ENCODE results near the gene ZNF710. TPM values are rescaled to one million over a fixed set of nuclear protein-coding genes. Genes with fewer than 3 reads are reported as not detected.

The ZNF710 gene
- total RNA-seq, 1 donor from 2014 or later, result 7.8 TPM

- no peak for DNase-seq (ENCODE audit: low read depth)
Observed at GRCh38 chr15:90018216-90018831, 17.2 kb downstream of the ZNF710 start.

GRCh38 chr15:90019611-90020010, 18.5 kb downstream of the ZNF710 start:
- DNase-seq (ENCODE audit: low read depth), result no peak

GRCh38 chr15:90020021-90020735, 19.1 kb downstream of the ZNF710 start:
- no peak for DNase-seq (ENCODE audit: low read depth)

GRCh38 chr15:90020936-90021507, 19.9 kb downstream of the ZNF710 start:
- no peak for DNase-seq (ENCODE audit: low read depth)

GRCh38 chr15:90022345-90022744, 21.2 kb downstream of the ZNF710 start:
- no peak for DNase-seq (ENCODE audit: low read depth)

DNA sequence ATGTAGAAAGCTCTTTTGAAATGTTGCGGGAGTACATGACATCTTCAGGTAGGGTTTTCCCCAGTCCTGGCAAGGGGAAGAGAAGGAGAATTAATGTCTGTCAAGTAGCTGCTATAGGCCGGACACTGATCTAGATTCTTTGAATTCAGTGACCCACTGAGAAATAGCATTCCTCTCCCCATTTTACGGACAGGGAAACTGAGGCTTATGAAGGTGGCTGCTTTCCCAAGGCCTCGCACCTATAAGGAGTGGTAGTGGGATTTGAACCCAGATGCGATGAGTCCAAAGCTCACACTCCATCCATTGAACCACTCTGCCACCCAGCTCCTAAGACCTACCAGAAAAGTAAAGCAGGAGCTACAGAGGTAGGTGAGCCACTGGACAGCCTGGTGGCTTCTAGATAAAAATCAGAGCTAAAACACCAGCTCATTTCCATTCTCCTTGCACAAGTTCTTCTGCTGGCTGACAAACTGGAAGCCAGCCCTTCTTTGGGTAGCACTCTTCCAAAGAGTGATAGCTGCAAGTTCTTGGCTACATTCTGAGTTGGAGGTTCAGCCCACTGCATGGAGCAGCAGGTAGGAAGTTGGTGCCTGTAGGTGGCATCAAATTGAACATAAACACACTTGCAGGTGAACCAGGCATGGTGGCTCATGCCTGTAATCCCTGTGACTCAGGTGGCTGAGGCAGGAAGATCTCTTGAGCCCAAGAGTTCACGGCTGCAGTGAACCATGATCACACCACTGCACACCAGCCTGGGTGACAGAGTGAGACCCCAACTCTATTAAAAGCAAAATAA, 22.0 kb downstream of the ZNF710 start:
- no peak for DNase-seq (ENCODE audit: low read depth)

GRCh38 chr15:90024406-90024805, 23.3 kb downstream of the ZNF710 start:
- no peak for DNase-seq (ENCODE audit: low read depth)

DNA sequence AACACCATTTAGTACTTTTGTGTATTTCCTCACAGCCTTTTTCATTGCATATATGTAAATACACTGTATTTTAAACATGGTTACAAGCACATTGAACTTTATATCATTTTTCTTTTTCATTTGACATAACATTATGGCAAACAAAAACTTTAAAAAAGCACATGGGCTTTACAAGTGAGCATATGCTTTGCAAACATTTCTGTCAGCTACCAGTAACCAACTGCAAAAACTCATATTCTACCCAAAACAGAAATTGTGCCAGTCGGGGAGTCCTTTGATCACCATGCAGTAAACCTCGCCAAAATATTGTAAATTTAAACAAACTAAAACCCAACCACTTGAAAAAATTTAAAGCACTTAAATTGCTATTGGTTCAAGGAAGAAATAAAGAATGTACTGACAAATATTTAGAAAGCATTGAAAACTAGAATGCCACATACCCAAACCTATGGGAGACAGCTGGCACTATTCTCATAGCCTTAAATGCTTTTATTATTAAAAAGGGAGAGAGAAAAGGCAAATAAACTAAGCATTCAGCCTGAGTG, 24.4 kb downstream of the ZNF710 start:
- no peak for DNase-seq (ENCODE audit: low read depth)

DNA sequence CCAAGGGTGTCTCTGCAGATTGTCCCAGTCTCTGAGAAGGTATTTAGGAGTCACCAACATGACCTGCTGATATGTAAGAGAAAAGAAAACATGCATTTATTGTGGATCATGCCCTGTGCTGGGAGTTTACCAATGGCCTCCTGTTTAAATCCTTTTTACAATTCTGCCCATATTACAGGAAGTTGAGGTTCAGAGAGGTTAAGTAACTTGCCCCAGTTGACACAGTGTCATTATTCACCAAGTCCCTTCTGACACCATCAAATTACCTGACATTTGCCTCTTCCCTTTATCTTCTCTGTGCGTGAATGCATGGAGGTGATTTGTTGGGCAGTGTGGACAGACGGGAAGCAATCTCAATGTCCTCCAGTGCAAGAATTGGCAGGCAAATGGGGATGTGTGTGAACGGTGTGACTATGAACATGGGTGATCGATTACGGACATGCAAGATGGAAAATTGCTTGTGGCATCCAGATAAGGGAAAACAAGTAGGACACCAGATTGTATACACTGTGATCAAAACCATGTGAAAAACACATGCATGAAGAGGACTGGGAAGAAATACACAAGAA, 27.3 kb downstream of the ZNF710 start:
- no peak for DNase-seq (ENCODE audit: low read depth)

- no peak for DNase-seq (ENCODE audit: low read depth)
Observed at GRCh38 chr15:90029024-90029423, 27.9 kb downstream of the ZNF710 start.

- DNase-seq (ENCODE audit: low read depth), result no peak
Observed at GRCh38 chr15:90030376-90030775, 29.3 kb downstream of the ZNF710 start.

- no peak for DNase-seq (ENCODE audit: low read depth)
Observed at GRCh38 chr15:90031231-90031791, 30.2 kb downstream of the ZNF710 start.

DNA sequence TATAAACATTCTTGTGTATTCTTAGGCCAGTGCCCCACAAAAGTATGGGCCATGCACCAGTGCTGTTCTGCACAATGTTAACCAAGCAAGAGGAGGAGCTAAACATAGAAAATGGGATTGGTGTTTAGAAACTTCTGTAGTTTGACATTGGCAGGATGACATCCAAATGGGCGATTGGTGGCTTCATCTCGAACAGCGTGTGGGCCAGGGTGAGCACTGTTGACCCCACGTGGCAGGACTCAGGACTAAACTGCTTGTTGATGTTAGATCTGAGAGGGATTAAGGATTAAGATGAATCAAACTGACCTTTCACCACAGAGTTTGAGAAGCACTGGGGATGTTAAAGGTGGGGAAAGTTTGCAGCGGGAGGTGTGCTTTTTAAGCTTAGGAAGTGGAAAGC, 31.9 kb downstream of the ZNF710 start:
- no peak for DNase-seq (ENCODE audit: low read depth)

GRCh38 chr15:90033448-90033847, 32.3 kb downstream of the ZNF710 start:
- no peak for DNase-seq (ENCODE audit: low read depth)

- no peak for DNase-seq (ENCODE audit: low read depth)
Observed at GRCh38 chr15:90035095-90035839, 34.1 kb downstream of the ZNF710 start.

DNA sequence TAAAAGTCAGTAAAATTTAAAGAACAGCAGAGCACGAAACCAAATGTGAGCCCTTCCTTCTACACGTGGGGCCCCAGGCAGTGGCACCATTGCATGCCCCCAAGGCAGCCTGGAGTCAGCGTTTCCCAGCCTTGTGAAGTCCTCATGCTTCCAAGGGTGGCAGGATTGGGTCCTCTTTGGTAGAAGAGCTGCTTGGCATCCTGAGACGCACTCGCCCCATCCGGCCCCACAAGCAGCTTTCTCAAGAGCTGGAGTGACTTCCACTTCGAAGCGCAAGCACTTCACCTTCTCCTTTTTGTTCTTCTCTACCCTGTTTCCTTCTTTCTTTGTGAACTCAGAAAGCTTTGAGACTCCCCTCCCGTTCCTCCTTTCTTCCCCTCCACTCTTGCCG, 34.7 kb downstream of the ZNF710 start:
- DNase-seq (ENCODE audit: low read depth), result no peak

DNA sequence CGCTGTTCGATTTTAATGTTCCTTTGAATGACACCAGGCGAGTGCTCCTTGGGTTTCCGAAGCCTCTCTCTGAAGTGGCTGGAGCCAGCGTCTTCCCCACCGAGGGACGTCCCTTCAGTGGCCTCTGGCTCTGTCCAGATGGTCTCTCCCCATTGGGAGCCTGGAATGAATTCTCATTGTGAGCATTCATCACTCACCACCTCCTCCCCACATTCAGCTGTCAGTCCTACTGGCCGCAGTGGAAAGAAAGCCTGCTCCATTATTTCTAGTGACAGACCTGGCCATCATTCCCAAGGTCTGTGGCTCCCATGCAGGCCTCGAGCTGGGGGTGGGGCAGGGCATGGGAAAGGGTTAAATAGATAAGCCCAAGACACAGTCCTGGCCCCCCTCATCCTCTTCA, 35.2 kb downstream of the ZNF710 start:
- no peak for DNase-seq (ENCODE audit: low read depth)

GRCh38 chr15:90036806-90037510, 35.8 kb downstream of the ZNF710 start:
- DNase-seq (ENCODE audit: low read depth), result no peak

DNA sequence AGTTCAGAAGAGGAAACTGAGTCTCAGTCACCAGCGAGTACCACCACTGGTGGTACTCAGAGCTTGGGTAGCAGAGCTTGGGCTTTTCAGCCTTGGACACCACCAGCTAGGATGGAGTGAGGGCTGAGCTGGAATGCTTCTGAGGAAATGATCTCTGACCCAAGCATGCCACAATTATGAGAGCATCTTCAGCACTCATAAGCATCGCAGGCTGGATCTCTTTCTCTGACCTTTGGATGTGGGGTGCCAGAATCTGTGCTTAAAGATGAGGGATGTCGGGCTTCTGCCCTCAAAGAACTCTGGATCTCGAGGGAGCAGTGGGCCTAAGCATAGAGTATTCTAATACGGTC, 36.4 kb downstream of the ZNF710 start:
- no peak for DNase-seq (ENCODE audit: low read depth)

DNA sequence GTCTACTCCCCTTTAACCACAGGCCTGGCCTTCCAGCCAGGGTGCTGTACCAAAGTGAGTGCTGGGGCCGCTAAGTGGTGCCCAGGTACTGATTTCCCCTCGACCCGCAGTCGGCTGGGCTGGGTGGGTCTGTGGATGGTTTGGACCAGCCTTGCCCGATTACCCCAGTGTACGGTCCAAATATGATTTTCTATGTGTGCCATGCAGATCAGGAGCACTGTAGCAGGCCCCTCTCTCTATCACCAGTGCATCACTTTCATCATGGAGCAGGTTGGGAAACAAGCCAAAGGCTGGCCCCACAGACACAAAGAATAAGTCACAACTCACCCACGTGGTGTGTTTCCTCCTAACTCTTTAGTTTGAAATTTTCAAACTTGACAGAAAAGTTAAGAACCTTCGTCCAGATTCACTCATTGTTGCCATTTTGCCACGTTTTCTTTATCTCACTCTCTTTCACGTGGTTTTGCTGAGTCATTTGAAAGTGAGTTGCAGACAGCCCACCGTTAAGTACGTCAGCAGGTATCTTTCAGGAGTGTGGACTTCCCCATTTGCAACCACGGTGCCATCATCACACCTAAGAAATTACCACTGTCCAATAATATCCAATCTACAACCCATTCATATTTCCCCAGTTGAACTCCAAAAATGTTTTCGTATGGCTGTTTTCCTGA, 37.0 kb downstream of the ZNF710 start:
- no peak for DNase-seq (ENCODE audit: low read depth)

Measured in renal cortical epithelial cell (primary cell).